NCI-H1105 (cell line): ENCODE measurements around the gene TMIE.

ENCODE experiments used
- DNase-seq: peaks from one replicate; lab custom pipeline; 2025; lab: John Stamatoyannopoulos, UW

Gene TMIE

DNA sequence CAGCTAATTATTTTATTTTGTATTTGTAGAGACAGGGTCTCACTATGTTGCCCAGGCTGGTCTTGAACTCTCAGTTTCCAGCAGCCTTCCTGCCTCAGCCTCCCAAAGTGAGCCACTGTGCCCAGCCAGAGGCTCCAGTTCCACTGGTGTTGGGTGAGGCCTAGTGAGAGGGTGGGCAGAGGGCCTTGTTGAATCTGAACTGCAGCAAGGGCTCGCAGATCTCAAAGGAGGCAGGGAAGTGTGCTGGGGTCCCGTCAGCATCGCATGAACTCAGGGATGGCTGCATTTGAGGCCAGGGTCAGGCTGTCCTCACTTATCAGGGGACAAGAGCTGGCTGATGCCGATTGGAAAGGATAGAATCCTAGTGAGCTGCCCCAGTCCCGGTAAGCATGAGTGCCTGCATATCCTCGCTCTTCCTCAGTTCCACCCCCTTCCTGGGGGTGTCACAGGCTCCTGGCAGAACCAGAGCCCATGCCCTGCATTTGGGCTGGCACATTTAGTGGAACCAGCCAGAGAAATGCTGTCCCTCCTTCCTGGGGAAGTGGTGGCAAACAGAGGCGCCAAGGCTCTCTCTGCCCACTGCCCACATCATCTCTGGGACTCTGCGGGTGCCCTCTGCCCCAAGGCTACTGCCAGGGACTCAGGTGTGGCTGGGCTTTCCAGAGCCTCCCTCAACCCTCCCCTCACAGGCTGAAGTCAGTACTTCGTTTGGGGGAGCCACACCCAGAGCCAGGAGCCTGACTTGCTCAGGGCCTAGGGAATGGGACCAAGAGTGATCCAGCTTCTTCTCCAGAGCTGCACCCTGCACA lies 31.8 kb upstream of the TMIE start:
- DNase-seq = no peak

DNA sequence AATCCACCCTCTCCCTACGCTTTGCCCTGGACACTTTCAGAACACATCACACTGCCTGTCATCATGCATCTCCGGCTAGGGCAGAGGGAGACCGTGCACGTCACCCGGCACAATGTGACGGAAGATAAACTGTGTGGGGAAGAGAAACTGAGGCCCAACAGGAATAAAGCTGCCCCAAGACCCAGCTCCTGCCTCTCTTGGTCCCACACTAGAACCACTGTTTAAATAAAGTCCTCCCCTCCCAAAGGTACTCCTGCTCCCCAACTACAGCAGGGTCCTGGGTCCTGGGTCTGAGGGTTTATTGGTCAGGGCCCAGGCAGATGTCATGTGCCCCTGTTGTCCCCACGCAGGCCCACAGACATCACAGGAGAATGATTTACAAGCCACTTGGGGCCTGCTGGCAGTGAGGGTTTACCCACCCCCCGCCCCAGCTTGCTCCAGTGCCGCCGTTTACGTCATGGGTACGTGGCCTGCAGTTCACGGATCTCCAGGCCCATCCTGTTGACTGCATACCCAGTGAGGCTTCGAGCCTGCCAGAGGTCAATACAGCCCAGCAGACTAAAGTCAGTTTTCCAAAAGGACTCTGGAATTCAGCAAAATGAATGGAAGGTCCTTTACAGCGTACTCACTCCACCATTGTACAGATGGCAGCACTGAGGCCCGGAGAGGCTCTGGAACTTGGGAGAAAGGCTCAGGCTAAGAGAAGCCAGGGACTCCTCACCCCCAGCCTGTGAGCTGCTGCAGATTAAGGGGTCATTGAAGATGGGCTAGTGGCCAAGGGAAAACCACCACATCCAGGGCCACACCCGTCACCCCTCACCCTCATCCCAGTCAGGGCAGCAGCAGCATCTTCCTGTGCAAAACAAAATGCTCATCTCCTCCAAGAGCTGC lies 30.9 kb upstream of the TMIE start:
- DNase-seq = no peak

DNA sequence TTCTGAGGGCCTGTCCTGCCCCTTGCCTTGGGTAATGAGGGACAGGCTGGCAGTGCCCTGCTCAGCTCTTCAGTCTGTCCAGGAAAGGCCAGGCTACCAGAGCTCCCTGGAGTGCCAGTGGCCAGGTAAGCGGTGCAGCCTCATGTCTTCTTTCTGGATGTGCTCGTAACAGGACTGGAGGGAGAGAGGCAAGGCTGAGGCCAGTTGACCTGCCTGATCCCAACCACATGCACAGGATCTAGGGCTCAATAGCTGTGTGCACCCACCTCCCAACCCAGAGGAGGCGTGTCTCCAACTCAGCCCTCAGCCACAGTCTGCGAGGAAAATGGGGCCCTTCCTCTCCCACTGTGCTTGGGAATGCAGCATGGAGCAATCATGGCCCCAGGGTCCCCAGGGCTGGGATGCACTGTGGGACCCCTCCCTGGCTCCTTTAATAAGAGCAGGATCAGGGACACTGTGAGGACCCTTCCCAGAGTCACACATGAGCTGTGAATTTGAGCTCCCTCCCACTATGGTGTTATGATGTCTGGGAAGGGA lies 30.2 kb upstream of the TMIE start:
- DNase-seq = no peak

DNA sequence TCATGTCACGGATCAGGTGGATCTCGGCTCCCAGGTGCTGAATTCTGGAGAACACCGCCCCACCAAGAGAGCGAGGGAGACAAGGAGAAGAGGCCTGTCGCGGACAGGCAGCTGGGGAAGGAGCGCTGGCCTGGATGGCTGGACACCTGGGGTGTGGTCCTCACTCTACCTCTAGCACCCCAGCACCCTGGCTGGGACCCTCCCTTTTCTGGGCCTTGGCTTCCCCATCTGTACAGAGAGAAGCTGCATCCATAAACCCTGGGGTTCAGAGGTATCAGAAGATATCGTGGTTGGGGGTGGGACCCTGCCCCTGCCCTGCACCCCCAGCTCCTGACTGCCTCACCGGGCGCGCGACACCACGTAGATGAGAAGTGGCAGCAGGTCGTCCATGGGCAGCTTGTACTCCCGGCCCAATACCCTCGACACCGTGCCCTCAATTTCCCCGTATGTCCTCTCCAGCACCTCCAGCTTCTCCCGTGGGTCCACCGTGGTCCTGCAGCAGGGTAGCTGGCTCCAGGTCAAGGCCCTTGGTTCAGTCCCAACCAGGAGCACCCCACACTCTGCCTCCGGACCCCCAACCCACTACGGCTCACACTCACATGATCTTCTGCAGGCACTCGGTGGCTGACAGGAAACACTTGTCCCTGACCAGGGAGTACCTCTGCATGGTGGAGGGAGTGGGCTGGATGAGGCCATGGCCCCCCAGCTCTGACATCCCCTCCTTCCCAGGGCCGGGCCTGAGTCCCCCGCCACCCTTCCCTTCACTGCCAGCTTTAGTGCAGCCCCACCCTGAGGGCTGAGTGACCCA lies 29.4 kb upstream of the TMIE start:
- DNase-seq = no peak

DNA sequence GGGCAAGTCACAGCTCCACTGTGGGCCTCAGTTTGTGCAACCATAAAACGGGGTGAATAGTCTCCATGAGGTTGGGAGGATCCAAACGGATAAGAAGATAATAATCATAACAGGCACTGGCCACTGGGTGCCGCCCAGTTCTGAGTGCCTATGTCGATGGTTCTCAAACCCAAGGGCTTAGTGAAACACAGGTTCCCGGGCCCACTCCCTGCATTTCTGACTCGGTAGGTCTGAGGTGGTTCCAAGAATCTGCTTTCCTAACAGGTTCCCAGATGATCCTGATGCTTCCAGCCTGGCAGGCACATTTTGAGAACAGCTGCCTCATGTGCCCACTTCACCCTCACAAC lies 28.9 kb upstream of the TMIE start:
- DNase-seq = no peak

DNA sequence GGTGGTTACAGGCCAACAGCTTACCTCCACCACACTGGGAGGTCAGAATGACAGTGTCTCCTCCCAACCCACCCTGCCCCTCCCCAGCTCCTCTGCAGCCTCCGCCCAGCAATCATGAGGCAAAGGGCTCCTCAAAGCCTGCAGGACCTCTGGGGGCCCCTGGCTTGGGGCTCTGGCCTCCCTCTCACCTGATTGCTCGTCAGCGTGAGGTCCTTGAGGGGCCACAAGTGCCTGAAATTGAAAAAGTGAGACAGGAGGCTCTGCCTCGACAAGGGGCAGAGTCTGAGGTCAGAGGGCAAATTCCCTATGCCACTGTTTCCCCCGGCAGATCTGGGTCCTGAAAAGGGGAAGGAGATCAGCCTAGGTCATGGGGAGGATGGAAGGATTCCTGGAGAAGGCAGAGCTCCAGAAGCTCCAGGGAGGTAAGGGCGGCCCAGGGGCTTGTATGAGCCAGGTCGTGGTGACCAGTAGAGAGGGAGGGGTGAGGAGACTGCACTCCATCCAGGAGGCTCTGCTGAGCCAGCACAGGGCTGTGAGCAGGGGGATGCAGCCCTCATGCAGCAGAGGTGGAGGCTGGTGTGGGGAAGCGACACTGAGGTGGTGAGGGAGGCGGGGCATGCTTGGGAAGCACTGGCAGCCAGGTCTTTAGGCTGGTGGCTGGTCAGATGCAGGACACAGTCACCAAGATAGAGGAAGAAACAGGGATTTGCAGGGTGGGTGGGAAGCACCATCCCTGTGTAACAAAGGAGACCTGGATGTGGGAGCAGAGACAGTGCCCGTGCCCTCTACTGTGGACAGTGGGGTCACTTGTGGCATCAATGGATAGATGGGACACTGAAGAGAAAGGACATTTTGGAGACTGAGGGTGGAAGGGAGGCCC lies 27.8 kb upstream of the TMIE start:
- DNase-seq = no peak

DNA sequence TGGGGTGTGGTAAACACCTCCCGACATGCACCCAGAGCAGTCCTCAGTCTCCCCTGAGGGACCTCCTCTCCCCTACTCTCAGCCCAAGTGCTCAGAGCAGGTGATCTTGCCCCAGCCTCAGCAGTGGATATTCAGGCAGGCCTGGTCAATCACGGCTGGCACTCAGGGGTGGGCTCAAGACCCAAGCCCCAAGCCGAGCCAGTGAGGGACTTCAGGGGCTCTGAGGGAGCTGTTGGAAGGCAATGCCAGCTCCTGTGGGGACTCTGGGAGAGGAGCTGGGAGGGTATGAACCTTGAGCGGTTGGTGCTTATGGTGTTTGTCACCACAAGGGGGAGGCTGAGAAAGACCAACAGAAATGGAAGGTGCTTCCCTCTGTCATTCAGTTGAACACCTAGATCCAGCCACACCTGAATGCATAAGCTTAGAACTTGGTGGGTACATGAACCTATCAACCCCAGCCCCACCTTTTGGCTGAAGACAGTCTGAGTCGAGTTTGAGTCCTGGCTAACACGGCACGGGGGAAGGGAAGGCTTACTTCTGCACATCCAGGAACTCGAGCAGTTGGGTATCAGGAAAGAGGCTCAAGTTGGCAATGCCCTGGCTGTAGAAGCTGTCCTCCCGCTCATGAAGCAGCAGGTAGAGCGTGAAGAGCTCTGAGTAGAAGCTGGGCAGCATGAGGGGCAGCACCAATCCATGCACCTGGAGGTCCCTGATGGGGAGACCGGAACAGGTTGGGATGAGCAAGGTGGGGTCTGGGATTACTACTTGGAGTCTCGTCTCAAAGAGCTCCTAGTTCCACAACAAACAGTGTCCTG lies 27.0 kb upstream of the TMIE start:
- DNase-seq = no peak

DNA sequence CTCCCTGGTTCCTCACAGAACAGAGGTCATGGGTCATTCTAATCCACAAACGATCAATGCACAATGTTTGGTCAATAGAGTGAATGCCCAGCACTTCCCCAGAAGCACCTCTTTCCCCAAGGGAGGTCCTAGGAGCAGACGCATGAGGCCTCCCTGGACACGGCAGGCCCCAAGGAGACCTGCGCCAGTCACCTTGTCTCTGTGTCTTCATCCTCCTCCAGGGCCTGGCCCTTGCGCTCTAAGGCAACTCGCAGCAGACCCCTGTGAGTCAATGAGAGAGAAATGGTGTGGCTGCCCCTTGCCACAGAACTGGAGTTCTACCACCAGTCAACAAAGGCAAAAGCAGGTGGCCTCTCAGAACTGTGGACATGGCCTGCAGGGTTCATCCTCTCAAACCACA lies 25.8 kb upstream of the TMIE start:
- DNase-seq = no peak

DNA sequence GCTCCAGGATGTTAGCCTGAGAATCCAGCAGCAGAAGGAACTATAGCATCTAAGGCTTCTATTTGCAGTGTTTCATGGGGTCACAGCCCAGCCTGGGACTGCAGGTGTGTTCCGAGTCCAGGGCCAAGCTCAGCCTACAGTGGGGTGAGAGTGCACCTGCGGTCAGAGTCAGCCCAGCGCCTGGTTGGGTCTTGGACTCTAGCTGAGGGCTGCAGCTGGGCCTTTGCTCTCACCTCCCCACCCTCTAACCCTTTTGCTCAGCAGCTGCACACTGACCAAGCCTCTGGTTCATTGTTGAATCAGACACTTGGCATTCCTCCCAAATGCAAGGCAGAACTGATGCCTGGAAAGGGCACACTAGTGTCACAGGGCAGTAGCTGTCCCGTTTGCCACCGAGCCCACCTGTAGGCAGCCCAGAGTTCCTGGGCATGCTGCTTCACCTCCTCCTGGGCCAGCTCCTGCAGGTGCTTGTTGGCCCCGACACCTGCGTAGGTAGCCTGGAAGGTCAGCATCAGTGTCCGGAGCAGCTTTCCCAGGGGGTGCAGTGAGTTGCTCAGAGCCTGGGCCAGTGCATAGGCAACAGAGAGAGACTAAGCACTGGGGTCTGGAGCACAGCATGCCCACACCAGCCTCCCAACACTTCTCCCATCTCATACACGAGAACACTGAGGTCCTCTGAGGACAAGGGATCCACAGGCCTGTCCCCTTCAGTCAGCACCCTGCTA lies 25.2 kb upstream of the TMIE start:
- no peak for DNase-seq

DNA sequence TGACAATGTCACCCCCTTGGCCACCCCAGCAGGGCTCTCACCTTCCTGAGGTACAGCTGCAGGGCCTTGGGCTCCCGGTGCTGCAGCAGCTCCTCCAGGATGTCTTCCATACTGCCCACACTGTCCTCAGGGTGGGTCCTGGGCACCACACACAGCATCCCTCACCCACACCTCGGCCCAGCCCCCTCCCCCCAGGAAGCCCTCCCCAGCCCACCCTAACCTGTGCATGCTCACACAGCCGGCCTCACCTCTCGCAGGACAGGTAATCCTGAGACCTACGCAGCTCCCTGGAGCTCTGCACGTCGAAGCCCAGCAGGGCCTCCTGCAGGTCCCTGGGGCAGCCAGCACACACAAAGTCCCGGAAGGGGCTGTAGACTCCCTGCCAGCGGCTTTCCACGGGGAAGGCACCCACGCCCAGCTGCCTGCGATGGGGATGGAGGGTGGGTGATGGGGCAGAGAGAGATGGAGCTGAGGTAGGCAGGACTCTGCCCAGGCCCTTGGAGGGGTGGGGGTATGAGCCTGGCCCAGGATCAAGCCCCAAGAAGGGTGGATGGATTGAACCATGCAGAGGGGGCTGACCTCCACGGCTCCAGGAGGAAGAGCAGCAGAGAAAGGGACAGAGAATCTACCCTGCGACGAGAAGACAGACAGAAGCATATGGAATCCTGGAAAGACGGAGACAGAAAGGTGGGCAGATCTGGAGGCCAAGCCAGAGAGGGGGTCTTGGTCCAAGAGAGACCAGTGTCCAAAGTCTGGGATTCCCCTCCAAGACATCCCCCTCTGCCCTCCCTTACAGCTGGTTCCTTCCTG lies 24.4 kb upstream of the TMIE start:
- DNase-seq = no peak

DNA sequence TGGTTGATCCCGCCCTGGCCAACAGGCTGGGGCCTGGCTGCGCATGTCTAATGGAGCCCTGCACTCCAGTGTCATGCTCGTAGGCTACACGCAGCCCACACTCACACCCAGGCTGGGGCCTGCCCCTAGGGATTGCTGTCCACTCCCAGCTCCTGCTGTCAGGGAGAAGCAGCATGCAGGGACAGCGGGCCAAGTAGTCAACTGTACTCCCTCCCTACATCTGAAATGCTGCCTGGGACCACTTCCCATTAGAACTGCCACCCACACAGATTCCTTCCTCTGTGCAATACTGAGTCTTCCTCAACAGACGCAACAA lies 23.8 kb upstream of the TMIE start:
- no peak for DNase-seq

DNA sequence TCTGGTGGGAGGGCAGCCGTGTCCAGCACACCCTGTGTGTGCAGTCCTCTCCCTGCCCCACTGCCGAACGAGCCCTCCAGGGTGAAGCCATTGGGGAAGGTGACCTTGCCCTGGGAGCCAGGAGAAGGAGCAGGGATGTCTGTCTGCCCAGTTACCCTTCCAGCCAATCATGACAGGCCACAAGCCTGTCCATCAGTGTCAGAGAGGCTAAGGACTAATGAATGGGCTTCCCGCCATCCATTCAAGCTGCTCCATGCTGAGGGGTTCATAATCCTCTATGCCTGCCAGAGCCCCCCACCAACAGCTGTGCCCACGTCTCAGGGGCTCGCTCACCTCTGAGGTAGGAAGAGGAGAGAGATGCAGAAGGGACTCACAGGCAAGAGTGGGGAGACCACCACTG lies 22.9 kb upstream of the TMIE start:
- no peak for DNase-seq

DNA sequence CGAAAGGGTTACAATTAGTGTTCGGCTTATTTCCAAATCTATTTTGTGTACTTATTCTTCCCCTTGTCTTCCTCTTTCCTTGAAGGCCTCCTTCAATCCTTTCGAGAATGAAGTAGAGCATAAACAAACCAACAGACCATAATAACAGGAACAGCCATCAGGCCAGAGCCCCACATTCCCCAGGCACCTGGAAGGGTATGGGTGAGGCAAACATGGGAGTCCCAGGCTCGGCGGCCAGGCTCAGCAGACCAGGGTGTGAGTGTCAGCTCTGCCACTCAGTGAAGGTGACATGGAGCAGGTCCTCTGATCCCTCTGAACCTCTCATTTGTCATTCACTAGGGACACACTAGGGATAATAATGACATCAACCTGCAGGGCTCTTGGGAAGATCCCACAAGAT lies 21.5 kb upstream of the TMIE start:
- DNase-seq = no peak

DNA sequence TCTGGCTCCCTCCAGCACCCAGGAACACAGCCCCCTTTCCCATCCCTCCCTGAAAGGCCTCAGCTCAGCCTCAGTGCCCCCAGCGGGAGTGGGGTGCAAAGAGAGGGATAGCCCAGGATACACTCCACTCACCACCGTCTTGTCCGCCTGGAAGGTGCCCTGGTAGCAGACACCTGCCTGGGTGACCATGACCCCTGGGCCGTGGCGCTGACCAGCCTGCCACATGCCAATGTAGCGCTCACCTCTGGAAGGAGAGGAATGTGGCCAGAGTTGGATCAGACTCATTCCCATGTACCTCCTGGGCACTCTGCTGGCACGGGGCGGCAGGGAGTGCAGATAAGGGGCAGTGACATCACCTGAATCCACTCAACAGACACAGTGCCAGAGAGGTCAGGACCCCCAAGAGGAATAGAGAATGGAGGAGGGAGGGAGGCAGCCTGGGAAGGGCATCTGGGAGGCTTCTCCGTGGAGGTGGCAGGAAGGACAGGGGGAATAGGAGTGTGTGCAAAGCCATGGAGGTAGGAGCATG lies 20.8 kb upstream of the TMIE start:
- DNase-seq = no peak

DNA sequence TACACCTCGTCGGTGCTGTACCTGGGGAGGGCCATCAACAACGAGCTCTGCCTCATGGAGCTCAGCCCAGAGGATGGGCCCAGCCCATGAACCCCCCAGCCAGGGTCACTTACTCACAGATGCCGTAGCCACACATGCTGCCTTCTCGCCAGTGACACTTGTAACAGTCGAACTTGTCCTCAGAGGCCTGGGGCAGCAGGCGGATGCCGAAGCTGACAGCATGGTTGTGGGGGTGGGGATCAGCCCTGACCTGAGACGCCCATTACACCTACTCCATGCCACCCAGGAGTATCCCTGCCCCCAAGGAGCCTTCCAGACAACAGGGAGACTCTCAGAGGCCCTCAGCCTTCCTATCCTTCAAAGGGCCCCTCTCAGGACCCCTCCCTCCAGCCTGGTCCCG lies 19.8 kb upstream of the TMIE start:
- no peak for DNase-seq

DNA sequence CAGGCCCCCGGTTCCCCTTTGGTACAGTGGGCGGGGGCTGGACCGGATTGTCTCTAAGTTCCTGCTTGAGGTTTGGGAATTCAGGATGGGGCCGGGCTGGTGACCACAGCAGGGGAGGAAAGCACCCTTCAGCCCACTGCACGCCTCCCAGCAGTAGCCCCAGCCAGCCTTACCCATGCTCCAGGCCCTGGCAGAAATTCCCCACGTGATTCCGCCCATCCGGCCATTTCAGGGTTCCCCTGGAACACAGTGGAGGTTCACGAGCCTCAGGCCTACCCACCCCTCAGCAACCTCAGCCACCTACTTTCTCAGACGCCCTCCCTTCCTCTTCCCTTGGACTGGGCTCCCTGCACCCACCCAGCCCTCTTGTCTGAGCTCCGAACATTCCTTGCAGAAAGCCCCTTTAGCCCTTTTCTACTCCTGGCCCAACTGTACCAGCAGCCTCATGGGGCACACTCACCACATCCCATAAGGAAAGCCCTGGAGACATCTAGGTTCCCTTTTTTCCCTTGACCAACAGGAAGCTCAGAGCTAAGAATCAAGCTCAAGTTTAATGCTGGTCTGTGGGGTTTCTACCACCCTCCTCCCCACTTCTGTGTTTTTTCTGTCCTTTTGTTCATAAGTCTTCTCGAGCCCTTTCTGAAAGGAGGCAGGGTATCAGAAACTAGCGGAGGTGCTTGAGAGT lies 19.2 kb upstream of the TMIE start:
- DNase-seq = no peak

DNA sequence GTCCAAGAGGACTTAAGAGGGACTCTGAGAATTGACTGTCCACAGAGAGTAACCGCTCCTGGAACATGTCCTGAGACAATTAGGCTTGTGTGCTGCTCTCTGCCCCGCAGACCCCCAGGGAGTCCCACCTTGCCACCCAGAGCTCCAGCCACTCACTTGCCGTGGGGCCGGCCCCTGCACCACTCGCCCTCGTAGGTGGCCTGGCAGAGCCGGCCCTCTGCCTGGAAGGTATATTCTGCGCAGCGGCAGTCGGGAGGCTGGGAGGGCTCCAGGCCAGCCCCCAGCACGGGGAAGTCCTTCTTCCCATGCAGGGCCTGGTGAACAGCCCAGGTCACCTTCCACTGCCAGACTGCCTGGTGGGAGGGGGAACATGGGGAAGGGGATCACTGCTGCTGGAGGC lies 18.2 kb upstream of the TMIE start:
- no peak for DNase-seq

DNA sequence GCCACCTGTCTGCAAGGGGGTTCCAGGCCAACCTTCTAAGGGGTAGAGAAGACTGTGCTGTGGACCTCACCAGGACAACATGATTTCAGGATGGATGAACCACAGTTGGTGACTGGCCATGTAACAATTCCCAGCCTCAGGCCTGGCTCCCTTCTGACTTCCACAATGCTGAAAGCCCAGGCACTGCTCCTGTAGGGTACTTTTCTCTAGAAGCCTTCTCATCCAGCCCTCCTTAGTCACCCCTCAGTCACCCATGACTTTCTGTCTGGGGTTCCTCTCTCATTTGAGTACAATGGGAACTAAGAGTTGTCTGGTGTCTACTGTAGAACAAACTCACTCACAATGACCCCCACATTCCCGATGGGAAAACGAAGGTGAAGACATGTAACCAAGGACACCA lies 16.3 kb upstream of the TMIE start:
- DNase-seq = no peak
